ENCODE results near the gene NID2.

NID2 gene

DNA sequence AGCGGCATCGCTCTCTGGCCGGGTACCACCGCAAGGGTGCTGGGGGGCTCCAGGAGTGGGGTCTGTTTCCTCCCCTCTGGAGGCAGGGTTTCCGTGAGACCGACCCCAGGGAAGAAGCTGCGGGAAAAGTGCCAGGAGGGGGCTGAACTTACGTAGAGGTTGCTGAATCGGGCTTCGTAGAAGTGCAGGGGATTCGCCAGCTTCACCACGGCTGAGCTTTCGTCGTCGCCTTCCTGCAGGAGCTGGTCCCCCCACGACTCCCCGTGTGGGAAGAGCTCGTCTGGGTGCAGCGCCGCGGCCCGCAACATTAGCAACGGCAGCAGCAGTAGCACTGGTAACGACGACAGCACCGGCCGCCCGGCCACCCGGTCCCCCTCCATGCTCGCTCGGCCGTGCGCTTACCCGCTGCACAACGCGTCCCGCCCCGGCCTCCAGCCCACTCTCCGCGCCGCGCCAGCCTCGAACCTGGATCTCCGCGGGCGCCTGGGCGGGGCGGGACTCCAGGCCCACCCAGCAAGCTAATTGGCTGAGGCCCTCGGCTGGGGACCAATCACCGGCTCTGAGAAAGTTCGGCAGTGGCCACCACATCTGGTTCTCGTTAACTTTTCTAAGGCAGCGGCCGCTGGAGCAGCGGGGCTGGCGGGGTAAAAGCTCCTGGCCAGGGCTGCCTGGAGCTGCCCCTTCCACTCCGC lies at the start of gene NID2:
TSS of gene NID2 (minus strand) at position 445 of the 692 bp plus-strand sequence. CDS start at position 380, 65 bp downstream.
- Histone ChIP-seq H3K9ac (peak within 1 kb of the TSS; percentile 31 to 88 (median 73)), H3K4me2 (peak within 1 kb of the TSS; percentile 93 to 100 (median 98))

DNA sequence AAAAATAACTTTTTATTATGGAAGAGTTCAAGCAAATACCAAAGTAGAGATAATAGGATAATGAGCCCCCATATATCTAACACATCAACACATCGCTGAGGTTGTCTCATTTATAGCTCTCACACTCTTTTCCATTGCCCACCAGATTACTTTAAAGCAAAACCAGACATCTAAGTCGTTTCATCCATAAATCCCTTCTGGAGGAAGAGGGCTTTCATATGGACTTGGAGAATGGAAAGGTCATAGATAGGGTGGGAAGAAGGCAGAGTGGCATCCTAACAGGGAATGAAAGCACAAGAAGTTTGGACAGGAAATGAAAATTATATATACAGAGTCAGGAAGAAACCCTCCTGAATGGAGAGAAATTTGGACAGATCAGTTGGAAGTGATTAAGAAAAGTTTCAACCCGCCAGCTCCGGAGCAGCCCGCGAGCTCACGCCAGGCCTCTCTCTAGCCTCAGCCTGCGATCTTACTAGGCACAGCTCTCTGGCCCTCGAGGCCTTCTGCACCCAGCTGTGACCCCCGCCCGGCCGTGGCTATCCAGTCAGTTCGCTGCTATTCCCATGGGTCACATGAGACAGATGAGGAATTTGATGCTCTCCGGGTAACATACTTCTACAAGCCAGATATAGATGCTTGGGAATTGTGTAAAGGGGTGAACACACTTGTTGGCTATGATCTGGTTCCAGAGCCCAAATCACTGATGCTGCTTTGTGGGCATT lies 48.4 kb upstream of the NID2 start:
- no peaks in the 10 kb centered on the region for H3K36me3 ChIP-seq
- no peak overlapping the region for H3K4me2 ChIP-seq
- no peak overlapping the region for H3K27ac ChIP-seq
- H3K27me3 ChIP-seq = no peaks in the 10 kb centered on the region
- peaks cover 4 to 16% (median 10%) of the 10 kb centered on the region in 10 experiments; a peak in 16 of 20 replicates for H3K4me1 ChIP-seq
- H4K20me1 ChIP-seq = no peaks in the 10 kb centered on the region
- no peak overlapping the region for H3K4me3 ChIP-seq
- no peak for TF ChIP-seq Cebpa-rat (IDR thresholded peaks at IDR 0.05)
- no peak overlapping the region for H3K9ac ChIP-seq
- peaks cover 0 to 19% (median 11%) of the 10 kb centered on the region in 11 experiments; a peak in 17 of 22 replicates for H3K9me3 ChIP-seq (replicated peaks in 1 of 11)

More for the DNA sequence above, at the start of gene NID2:
- peak within 1 kb of the TSS in 9 of 11 experiments; percentile 49 to 82 (median 69); a peak in 18 of 22 replicates for H3K27ac ChIP-seq
- peaks cover 0 to 4% (median 1%) of the 10 kb centered on the region in 11 experiments; a peak in 18 of 22 replicates for H3K9me3 ChIP-seq (replicated peaks in 1 of 11)
- H3K27me3 ChIP-seq = peaks cover 0 to 41% (median 0%) of the 10 kb centered on the region in 11 experiments; a peak in 7 of 22 replicates
- H4K20me1 ChIP-seq = no peaks in the 10 kb centered on the region; a peak in 1 of 22 replicates
- H3K36me3 ChIP-seq = peaks cover 0 to 25% (median 0%) of the 10 kb centered on the region in 11 experiments; a peak in 7 of 22 replicates
- peaks cover 32 to 76% (median 62%) of the 10 kb centered on the region in 10 experiments for H3K4me1 ChIP-seq
- TF ChIP-seq Cebpa-rat (IDR thresholded peaks at IDR 0.05) = no peak
- H3K4me3 ChIP-seq = peak within 1 kb of the TSS; percentile 57 to 84 (median 74)

- Histone ChIP-seq H3K4me2 (peak overlapping the region; percentile 0 to 79 (median 68); a peak in 19 of 22 replicates), H3K4me3 (no peak overlapping the region), H3K9me3 (replicated peaks in 1 of 11) (peaks cover 0 to 23% (median 10%) of the 10 kb centered on the region in 11 experiments; a peak in 13 of 22 replicates), H3K4me1 (peaks cover 4 to 16% (median 10%) of the 10 kb centered on the region in 10 experiments; a peak in 16 of 20 replicates), H3K27ac (no peak overlapping the region), H3K36me3 (no peaks in the 10 kb centered on the region), H4K20me1 (no peaks in the 10 kb centered on the region), H3K27me3 (no peaks in the 10 kb centered on the region), H3K9ac (no peak overlapping the region)
- TF ChIP-seq Cebpa-rat (IDR thresholded peaks at IDR 0.05) = no peak
Observed at GRCh38 chr14:52115286-52115685, 46.4 kb upstream of the NID2 start.

GRCh38 chr14:52112336-52113018 lies 43.6 kb upstream of the NID2 start:
- peaks cover 4 to 16% (median 10%) of the 10 kb centered on the region in 10 experiments; a peak in 16 of 20 replicates for H3K4me1 ChIP-seq
- H3K9me3 ChIP-seq (replicated peaks in 1 of 11) = peaks cover 0 to 23% (median 12%) of the 10 kb centered on the region in 11 experiments; a peak in 13 of 22 replicates
- H3K27me3 ChIP-seq = no peaks in the 10 kb centered on the region
- no peak overlapping the region for H3K4me2 ChIP-seq
- H3K9ac ChIP-seq = no peak overlapping the region
- H3K36me3 ChIP-seq = no peaks in the 10 kb centered on the region
- no peak overlapping the region for H3K27ac ChIP-seq
- no peak overlapping the region for H3K4me3 ChIP-seq
- no peak for TF ChIP-seq Cebpa-rat (IDR thresholded peaks at IDR 0.05)
- H4K20me1 ChIP-seq = no peaks in the 10 kb centered on the region

DNA sequence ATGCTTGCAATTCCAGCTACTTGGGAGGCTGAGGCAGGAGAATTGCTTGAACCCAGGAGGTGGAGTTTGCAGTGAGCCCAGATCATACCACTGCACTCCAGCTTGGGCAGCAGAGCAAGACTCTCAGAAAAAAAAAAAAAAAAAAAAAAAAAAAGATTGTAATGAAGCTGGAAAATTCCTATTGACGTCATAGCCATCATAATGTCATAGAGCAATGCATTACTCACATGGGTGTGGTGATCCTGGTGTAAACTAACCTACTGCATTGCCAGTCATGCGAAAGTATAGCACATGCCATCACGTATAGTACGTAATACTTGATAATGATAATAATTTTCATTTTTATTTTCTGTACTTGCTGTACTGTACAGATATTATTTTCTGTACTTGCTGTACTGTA lies 42.7 kb upstream of the NID2 start:
- H3K4me1 ChIP-seq = peaks cover 4 to 16% (median 10%) of the 10 kb centered on the region in 10 experiments; a peak in 16 of 20 replicates
- H3K9ac ChIP-seq = no peak overlapping the region
- H3K4me2 ChIP-seq = no peak overlapping the region
- no peak for TF ChIP-seq Cebpa-rat (IDR thresholded peaks at IDR 0.05)
- peaks cover 0 to 23% (median 12%) of the 10 kb centered on the region in 11 experiments; a peak in 13 of 22 replicates for H3K9me3 ChIP-seq (replicated peaks in 1 of 11)
- H3K36me3 ChIP-seq = no peaks in the 10 kb centered on the region
- H3K4me3 ChIP-seq = no peak overlapping the region
- H4K20me1 ChIP-seq = no peaks in the 10 kb centered on the region
- no peaks in the 10 kb centered on the region for H3K27me3 ChIP-seq
- H3K27ac ChIP-seq = no peak overlapping the region

DNA sequence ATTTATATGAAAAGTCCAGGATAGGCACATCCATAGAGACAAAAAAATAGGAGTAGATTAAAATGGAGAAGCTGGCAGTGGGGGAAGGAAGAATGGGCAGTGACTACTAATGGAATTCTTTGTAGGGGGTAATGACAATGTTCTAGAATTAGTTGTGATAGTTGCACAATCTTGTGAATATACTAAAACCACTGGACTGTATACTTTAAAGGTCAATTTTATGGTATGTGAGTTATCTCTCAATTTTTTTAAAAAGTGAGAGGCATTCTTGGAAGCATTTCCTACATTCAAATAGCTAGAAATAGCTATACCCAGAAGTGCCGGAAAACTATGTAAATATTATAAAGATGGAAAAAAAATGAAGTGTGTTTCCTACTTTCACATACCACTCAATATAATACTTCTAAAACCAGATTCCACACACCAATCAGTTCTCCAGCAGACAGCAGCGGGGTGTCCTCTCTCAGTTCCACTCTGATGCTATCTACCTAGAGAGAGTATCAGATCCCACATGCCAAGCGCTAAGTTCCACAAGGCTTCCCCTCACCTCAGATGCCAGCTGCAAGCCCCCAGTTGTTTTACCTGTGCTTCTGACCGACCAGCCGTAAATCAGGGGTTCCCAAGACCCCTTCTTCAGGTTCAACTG lies 41.7 kb upstream of the NID2 start:
- no peaks in the 10 kb centered on the region for H3K36me3 ChIP-seq
- H3K27ac ChIP-seq = no peak overlapping the region
- H3K4me3 ChIP-seq = no peak overlapping the region
- peaks cover 0 to 23% (median 12%) of the 10 kb centered on the region in 11 experiments; a peak in 13 of 22 replicates for H3K9me3 ChIP-seq (replicated peaks in 1 of 11)
- H3K4me1 ChIP-seq = peaks cover 4 to 11% (median 8%) of the 10 kb centered on the region in 10 experiments; a peak in 16 of 20 replicates
- no peak overlapping the region for H3K4me2 ChIP-seq
- no peaks in the 10 kb centered on the region for H4K20me1 ChIP-seq
- H3K27me3 ChIP-seq = no peaks in the 10 kb centered on the region
- H3K9ac ChIP-seq = no peak overlapping the region
- TF ChIP-seq Cebpa-rat (IDR thresholded peaks at IDR 0.05) = no peak

DNA sequence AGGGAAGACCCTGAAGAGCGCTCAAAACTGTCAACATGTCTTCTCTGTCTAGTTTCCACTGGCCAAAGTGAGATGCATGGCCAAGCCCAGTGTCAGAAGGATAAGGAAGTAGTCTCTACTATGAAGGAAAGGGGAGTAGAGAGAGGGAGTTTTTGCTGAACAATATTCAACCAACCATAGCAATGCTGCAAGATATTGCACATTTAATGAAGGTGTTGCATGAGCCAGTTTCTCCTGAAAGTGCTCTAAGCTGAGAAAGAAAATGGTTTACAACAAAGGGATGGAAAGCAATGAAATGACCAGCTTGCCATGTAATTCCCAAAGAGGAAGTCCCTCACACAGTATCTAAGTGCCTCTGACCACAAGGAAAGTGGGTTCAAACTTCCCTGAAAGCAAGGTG lies 40.0 kb upstream of the NID2 start:
- Histone ChIP-seq H3K4me1 (no peaks in the 10 kb centered on the region), H3K9me3 (replicated peaks in 1 of 11) (peaks cover 0 to 20% (median 10%) of the 10 kb centered on the region in 11 experiments; a peak in 13 of 22 replicates), H3K36me3 (no peaks in the 10 kb centered on the region), H3K4me3 (no peak overlapping the region), H4K20me1 (no peaks in the 10 kb centered on the region), H3K27me3 (no peaks in the 10 kb centered on the region), H3K9ac (no peak overlapping the region), H3K4me2 (no peak overlapping the region), H3K27ac (no peak overlapping the region)
- no peak for TF ChIP-seq Cebpa-rat (IDR thresholded peaks at IDR 0.05)

DNA sequence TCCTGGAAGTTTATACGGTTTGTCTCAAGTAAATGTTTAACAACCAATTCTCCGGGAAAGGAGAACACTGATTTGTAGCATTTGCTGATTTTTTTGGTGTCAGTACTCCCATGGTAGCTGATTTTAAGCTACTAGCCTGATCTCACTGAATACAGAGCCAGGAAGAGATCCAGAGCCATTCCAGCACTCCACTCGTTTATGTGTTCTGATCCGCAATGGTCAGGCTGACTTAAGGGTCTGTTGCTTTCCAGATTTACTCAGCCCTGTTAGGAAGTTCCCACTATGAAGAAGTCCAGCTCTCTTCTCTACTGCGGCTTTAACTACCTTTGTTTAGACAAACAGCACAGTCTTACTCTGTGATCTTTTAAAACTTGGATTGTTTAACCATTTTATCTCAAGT lies 38.0 kb upstream of the NID2 start:
- H3K4me3 ChIP-seq = no peak overlapping the region
- no peaks in the 10 kb centered on the region for H3K4me1 ChIP-seq
- no peaks in the 10 kb centered on the region for H3K36me3 ChIP-seq
- TF ChIP-seq Cebpa-rat (IDR thresholded peaks at IDR 0.05) = no peak
- no peaks in the 10 kb centered on the region for H3K27me3 ChIP-seq
- no peak overlapping the region for H3K4me2 ChIP-seq
- H3K27ac ChIP-seq = no peak overlapping the region
- H3K9me3 ChIP-seq (replicated peaks in 1 of 11) = peaks cover 0 to 13% (median 7%) of the 10 kb centered on the region in 11 experiments; a peak in 8 of 22 replicates
- no peak overlapping the region for H3K9ac ChIP-seq
- no peaks in the 10 kb centered on the region for H4K20me1 ChIP-seq
